Measurements from ENCODE around the gene RBBP6.
A peak's percentile ranks its signal among the peaks of the same experiment; 100 is the strongest.
"Not testable (repeated sequence)": the region's sequence is repeated elsewhere in the genome, so short reads cannot be mapped to it uniquely, and the experiment has no call there.

The RBBP6 gene

GRCh38 chr16:24539295-24539849, at the start of gene RBBP6:
Gene RBBP6 (plus strand): TSS chr16:24539566. CDS start chr16:24540627, 1,061 bp downstream.
- DNase-seq (ENCODE audit: low read depth), result peak; percentile 86

GRCh38 chr16:24490866-24491265, 48.5 kb upstream of the RBBP6 start:
- no peak for DNase-seq (ENCODE audit: low read depth)

GRCh38 chr16:24491731-24492130, 47.6 kb upstream of the RBBP6 start:
- DNase-seq (ENCODE audit: low read depth), result no peak

GRCh38 chr16:24493821-24494220, 45.5 kb upstream of the RBBP6 start:
- DNase-seq (ENCODE audit: low read depth), result no peak

GRCh38 chr16:24495207-24495606, 44.2 kb upstream of the RBBP6 start:
- not testable (repeated sequence) for DNase-seq (ENCODE audit: low read depth)

- no peak for DNase-seq (ENCODE audit: low read depth)
Measured at GRCh38 chr16:24497440-24497839, 41.9 kb upstream of the RBBP6 start.

GRCh38 chr16:24499193-24499814, 40.1 kb upstream of the RBBP6 start:
- DNase-seq (ENCODE audit: low read depth), result no peak

GRCh38 chr16:24504472-24505345, 34.7 kb upstream of the RBBP6 start:
- DNase-seq (ENCODE audit: low read depth), result no peak

GRCh38 chr16:24505959-24506358, 33.4 kb upstream of the RBBP6 start:
- no peak for DNase-seq (ENCODE audit: low read depth)

- DNase-seq (ENCODE audit: low read depth), result no peak
Measured at GRCh38 chr16:24507959-24508480, 31.3 kb upstream of the RBBP6 start.

- DNase-seq (ENCODE audit: low read depth), result no peak
Measured at GRCh38 chr16:24508614-24509013, 30.8 kb upstream of the RBBP6 start.

- DNase-seq (ENCODE audit: low read depth), result no peak
Measured at GRCh38 chr16:24509536-24509935, 29.8 kb upstream of the RBBP6 start.

- no peak for DNase-seq (ENCODE audit: low read depth)
Measured at GRCh38 chr16:24511174-24511573, 28.2 kb upstream of the RBBP6 start.

- no peak for DNase-seq (ENCODE audit: low read depth)
Measured at GRCh38 chr16:24511792-24512191, 27.6 kb upstream of the RBBP6 start.

- no peak for DNase-seq (ENCODE audit: low read depth)
Measured at GRCh38 chr16:24514096-24514495, 25.3 kb upstream of the RBBP6 start.

- no peak for DNase-seq (ENCODE audit: low read depth)
Measured at GRCh38 chr16:24515186-24515585, 24.2 kb upstream of the RBBP6 start.

GRCh38 chr16:24516900-24517669, 22.3 kb upstream of the RBBP6 start:
- peak; percentile 28 for DNase-seq (ENCODE audit: low read depth)

GRCh38 chr16:24518498-24518897, 20.9 kb upstream of the RBBP6 start:
- DNase-seq (ENCODE audit: low read depth), result no peak

- no peak for DNase-seq (ENCODE audit: low read depth)
Measured at GRCh38 chr16:24520983-24521382, 18.4 kb upstream of the RBBP6 start.

- no peak for DNase-seq (ENCODE audit: low read depth)
Measured at GRCh38 chr16:24522751-24523150, 16.6 kb upstream of the RBBP6 start.

- no peak for DNase-seq (ENCODE audit: low read depth)
Measured at GRCh38 chr16:24523569-24523968, 15.8 kb upstream of the RBBP6 start.
